HCT116 (cell line): Measurements from ENCODE around the gene TMEM176B. TPM values are rescaled to one million over a fixed set of nuclear protein-coding genes. Genes with fewer than 3 reads are reported as not detected.

ENCODE experiments used
- ATAC-seq: fragments of 200-7000 bp; cut with Tn5 transposase; 2 replicates; pipeline ENCODE4 v1.9.1; 2020; ENCODE audit warnings: mild to moderate bottlenecking, moderate library complexity
- BruUV-seq: library from RNA; stranded (reverse); fragments of 400-500 nt; replicated peaks from 2 replicates; lab custom pipeline; 2021; lab: Mats Ljungman, UMichigan
- CTCF ChIA-PET: fragments of 300-600 bp; sonication (Branson Sonifier 250); formaldehyde crosslinking; loops from one replicate; lab custom pipeline; 2021; ENCODE audit warnings: antibody characterized with exemption; lab: Charles Lee
- POLR2A ChIA-PET: fragments of 300-600, 350-600 bp; sonication (Branson Sonifier 250); formaldehyde crosslinking; loops from one replicate; lab custom pipeline; 2021; ENCODE audit warnings: antibody characterized with exemption; lab: Charles Lee
- RAD21 ChIA-PET, 2 experiments: fragments of 300-600 bp; sonication (Branson Sonifier 250); formaldehyde crosslinking; loops; one replicate each; lab custom pipeline; 2023; ENCODE audit warnings: low total read pairs in 2 of 2; ENCODE audit not compliant: uncharacterized antibody in 2 of 2, unreplicated experiment in 2 of 2, low non-redundant PET in 1 of 2; lab: Charles Lee
- DNase-seq: peaks from one replicate; pipeline ENCODE4 v3.0.0-alpha.2; 2010; ENCODE audit warnings: low read depth, low spot score
- H2AFZ ChIP-seq: fragments of 200-600 bp; shearing (Covaris generic), sonication (generic); 2 replicates; pipeline ENCODE4 v1.6.1; 2017; ENCODE audit warnings: low read depth, mixed run types, mixed read lengths, antibody characterized with exemption, low read length; ENCODE audit not compliant: poor library complexity, severe bottlenecking
- H3K27ac ChIP-seq: 2 replicates; pipeline ENCODE4 v1.5.1; 2012; ENCODE audit warnings: low read depth, low read length
- H3K27me3 ChIP-seq: fragments of 200-600 bp; sonication (generic); 2 replicates; pipeline ENCODE4 v1.6.1; 2016; ENCODE audit warnings: mixed run types, low read length, mixed read lengths; ENCODE audit not compliant: insufficient read depth
- H3K36me3 ChIP-seq, 2 experiments: fragments of 200-500 bp in 1 of 2; fragments of 200-600 bp in 1 of 2; sonication (Bioruptor generic) in 1 of 2; sonication (generic) in 1 of 2; 2 replicates each; pipeline versions ENCODE4 v1.5.1 to v1.6.1; 2014 to 2016; ENCODE audit warnings: low read length in 2 of 2, inconsistent platforms in 1 of 2, mixed read lengths in 1 of 2, mixed run types in 1 of 2; ENCODE audit not compliant: insufficient read depth in 2 of 2, control insufficient read depth in 1 of 2
- H3K4me1 ChIP-seq, 2 experiments: fragments of 200-600 bp in 1 of 2; sonication (generic) in 1 of 2; 2 replicates each; pipeline versions ENCODE4 v1.5.1 to v1.6.1; 2012 to 2017; ENCODE audit warnings: low read length in 2 of 2, inconsistent platforms in 1 of 2, mild to moderate bottlenecking in 1 of 2, mixed read lengths in 1 of 2, mixed run types in 1 of 2, moderate library complexity in 1 of 2; ENCODE audit not compliant: insufficient read depth in 2 of 2, control insufficient read depth in 1 of 2
- H3K4me2 ChIP-seq: fragments of 200-600 bp; sonication (generic); 2 replicates; pipeline ENCODE4 v1.6.1; 2017; ENCODE audit warnings: mixed run types, low read length, mixed read lengths
- H3K4me3 ChIP-seq, 2 experiments: fragments of 200-600 bp in 1 of 2; sonication (generic) in 1 of 2; replicated peaks in 1 of 2; 2 replicates each; pipeline ENCODE4 v1.5.1; 2011 to 2016; ENCODE audit warnings: low read length in 2 of 2, control low read depth in 1 of 2, low read depth in 1 of 2, mild to moderate bottlenecking in 1 of 2, mixed read lengths in 1 of 2, mixed run types in 1 of 2
- H3K79me2 ChIP-seq: fragments of 200-600 bp; sonication (generic); 2 replicates; pipeline ENCODE4 v1.6.1; 2017; ENCODE audit warnings: mild to moderate bottlenecking, mixed run types, low read length, moderate library complexity, mixed read lengths; ENCODE audit not compliant: insufficient read depth
- H3K9ac ChIP-seq: fragments of 200-600 bp; sonication (generic); 2 replicates; pipeline ENCODE4 v1.6.1; 2016; ENCODE audit warnings: low read length, mixed read lengths
- H3K9me2 ChIP-seq: fragments of 200-600 bp; sonication (generic), shearing (Covaris generic); 2 replicates; pipeline ENCODE4 v1.6.1; 2017; ENCODE audit warnings: mixed run types, mild to moderate bottlenecking, moderate library complexity; ENCODE audit not compliant: insufficient read depth
- H3K9me3 ChIP-seq, 2 experiments: fragments of 200-500 bp in 1 of 2; fragments of 200-600 bp in 1 of 2; sonication (Bioruptor generic) in 1 of 2; sonication (generic) in 1 of 2; 2 replicates each; pipeline ENCODE4 v1.6.1; 2014 to 2017; ENCODE audit warnings: low read length in 2 of 2, mixed read lengths in 2 of 2, inconsistent platforms in 1 of 2, low read depth in 1 of 2, mild to moderate bottlenecking in 1 of 2, mixed run types in 1 of 2, moderate library complexity in 1 of 2; ENCODE audit not compliant: control insufficient read depth in 1 of 2, insufficient read depth in 1 of 2
- H4K20me1 ChIP-seq: fragments of 200-600 bp; sonication (generic), shearing (Covaris generic); 2 replicates; pipeline ENCODE4 v1.6.1; 2017; ENCODE audit warnings: mixed run types, mild to moderate bottlenecking, moderate library complexity; ENCODE audit not compliant: insufficient read depth
- ATF3 ChIP-seq: IDR thresholded peaks from 2 replicates; pipeline ENCODE4 v1.6.1; 2012
- CEBPB ChIP-seq: IDR thresholded peaks from 2 replicates; pipeline ENCODE4 v1.6.1; 2012; ENCODE audit warnings: low read depth
- CTCF ChIP-seq, 3 experiments: fragments of 200-600 bp in 1 of 3; sonication (generic) in 1 of 3; IDR thresholded peaks in 2 of 3; conservative IDR thresholded peaks in 1 of 3; 2 replicates each; pipeline ENCODE4 v1.5.1; 2012 to 2017; ENCODE audit warnings: low read depth in 2 of 3, low read length in 2 of 3, antibody characterized with exemption in 1 of 3, borderline replicate concordance in 1 of 3, control low read depth in 1 of 3, mild to moderate bottlenecking in 1 of 3, mixed read lengths in 1 of 3, mixed run types in 1 of 3, moderate library complexity in 1 of 3; ENCODE audit not compliant: insufficient read depth in 1 of 3
- ELF1 ChIP-seq: IDR thresholded peaks from 2 replicates; pipeline ENCODE4 v1.6.1; 2012; ENCODE audit warnings: low read depth, borderline replicate concordance
- JUND ChIP-seq: IDR thresholded peaks from 2 replicates; pipeline ENCODE4 v1.6.1; 2012
- POLR2AphosphoS5 ChIP-seq: IDR thresholded peaks from 2 replicates; pipeline ENCODE4 v1.6.1; 2011; ENCODE audit warnings: mild to moderate bottlenecking, low read depth, low read length, moderate library complexity
- SIN3A ChIP-seq: IDR thresholded peaks from 2 replicates; pipeline ENCODE4 v1.6.1; 2012; ENCODE audit warnings: low read depth
- YY1 ChIP-seq: IDR thresholded peaks from 2 replicates; pipeline ENCODE4 v1.6.1; 2011; ENCODE audit warnings: low read length, low read depth, moderate library complexity, mild to moderate bottlenecking; ENCODE audit not compliant: insufficient replicate concordance; ENCODE audit errors: extremely low read depth
- ZBTB33 ChIP-seq: IDR thresholded peaks from 2 replicates; pipeline ENCODE4 v1.6.1; 2011; ENCODE audit warnings: mild to moderate bottlenecking, low read length, moderate library complexity; ENCODE audit not compliant: insufficient replicate concordance; ENCODE audit errors: extremely low read depth
- intact Hi-C: fragments of 100-400 bp; cut with micrococcal nuclease; formaldehyde crosslinking; loops from 2 replicates; pipeline ENCODE4 v1.10.0; 2022
- total RNA-seq: library from RNA; stranded (reverse); gene quantifications from one replicate; pipeline ENCODE4 v1.2.1, GENCODE V29; 2021; ENCODE audit not compliant: unreplicated experiment
- TF ChIP-seq, protein P1 (sequence below): IDR thresholded peaks from 2 replicates; pipeline ENCODE4 v1.6.1; 2012; ENCODE audit warnings: low read depth

TMEM176B gene
- total RNA-seq, 1 experiment from 2014 or later: 0.42 TPM

DNA sequence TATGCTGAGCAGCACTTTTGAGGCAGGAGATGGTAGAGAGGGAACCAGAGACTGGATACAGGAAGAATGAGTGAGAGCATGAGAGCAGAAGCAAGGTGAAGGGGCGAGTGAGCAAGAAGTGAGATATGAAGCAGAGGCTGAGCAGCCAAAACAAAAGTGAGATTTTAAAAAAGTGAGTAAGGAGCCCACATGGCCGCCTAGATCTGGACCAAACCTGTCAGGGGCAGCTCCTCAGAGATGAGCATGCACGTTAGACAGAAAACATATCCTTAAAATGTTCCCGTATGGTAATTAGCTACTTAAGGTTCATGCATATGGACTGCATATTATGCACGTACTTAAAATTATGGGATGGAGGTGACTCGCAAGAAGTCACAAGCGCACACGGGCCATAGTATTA, 22.9 kb upstream of the TMEM176B start:
- Histone ChIP-seq H3K36me3 (no peaks in the 10 kb centered on the region), H3K9me2 (no peaks in the 10 kb centered on the region), H3K27ac (no peak overlapping the region), H3K4me2 (no peak overlapping the region), H2AFZ (no peak overlapping the region), H3K4me3 (no peak overlapping the region), H3K79me2 (no peaks in the 10 kb centered on the region), H3K9ac (no peak overlapping the region), H3K27me3 (no peaks in the 10 kb centered on the region; the same call in 1 of the 2 replicates), H3K4me1 (no peaks in the 10 kb centered on the region), H3K9me3 (no peaks in the 10 kb centered on the region), H4K20me1 (no peaks in the 10 kb centered on the region)
- intact Hi-C loops: no loop called here
- CTCF ChIA-PET: no interaction called here
- POLR2A ChIA-PET: no interaction called here
- no peak for DNase-seq
- TF ChIP-seq CTCF (IDR thresholded peaks at IDR 0.05 in 2 of 3, conservative IDR thresholded peaks at IDR 0.05 in 1 of 3; ENCODE audit: borderline replicate concordance in 1 of 3, insufficient read depth in 1 of 3, low read depth in 2 of 3, low read length in 2 of 3) (no peak), YY1 (no peak), JUND (no peak), ZBTB33 (no peak), POLR2AphosphoS5 (no peak), ELF1 (no peak), SIN3A (no peak), ATF3 (no peak), CEBPB (no peak)
- TF ChIP-seq, protein P1, sequence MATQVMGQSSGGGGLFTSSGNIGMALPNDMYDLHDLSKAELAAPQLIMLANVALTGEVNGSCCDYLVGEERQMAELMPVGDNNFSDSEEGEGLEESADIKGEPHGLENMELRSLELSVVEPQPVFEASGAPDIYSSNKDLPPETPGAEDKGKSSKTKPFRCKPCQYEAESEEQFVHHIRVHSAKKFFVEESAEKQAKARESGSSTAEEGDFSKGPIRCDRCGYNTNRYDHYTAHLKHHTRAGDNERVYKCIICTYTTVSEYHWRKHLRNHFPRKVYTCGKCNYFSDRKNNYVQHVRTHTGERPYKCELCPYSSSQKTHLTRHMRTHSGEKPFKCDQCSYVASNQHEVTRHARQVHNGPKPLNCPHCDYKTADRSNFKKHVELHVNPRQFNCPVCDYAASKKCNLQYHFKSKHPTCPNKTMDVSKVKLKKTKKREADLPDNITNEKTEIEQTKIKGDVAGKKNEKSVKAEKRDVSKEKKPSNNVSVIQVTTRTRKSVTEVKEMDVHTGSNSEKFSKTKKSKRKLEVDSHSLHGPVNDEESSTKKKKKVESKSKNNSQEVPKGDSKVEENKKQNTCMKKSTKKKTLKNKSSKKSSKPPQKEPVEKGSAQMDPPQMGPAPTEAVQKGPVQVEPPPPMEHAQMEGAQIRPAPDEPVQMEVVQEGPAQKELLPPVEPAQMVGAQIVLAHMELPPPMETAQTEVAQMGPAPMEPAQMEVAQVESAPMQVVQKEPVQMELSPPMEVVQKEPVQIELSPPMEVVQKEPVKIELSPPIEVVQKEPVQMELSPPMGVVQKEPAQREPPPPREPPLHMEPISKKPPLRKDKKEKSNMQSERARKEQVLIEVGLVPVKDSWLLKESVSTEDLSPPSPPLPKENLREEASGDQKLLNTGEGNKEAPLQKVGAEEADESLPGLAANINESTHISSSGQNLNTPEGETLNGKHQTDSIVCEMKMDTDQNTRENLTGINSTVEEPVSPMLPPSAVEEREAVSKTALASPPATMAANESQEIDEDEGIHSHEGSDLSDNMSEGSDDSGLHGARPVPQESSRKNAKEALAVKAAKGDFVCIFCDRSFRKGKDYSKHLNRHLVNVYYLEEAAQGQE: no peak
- no TSS peak for BruUV-seq
- no peak for ATAC-seq
- RAD21 ChIA-PET: no interaction called here
